Lower leg skin (tissue), 3 donors: ENCODE data around the gene SLC47A2.

Source experiments
- CTCF ChIP-seq, 3 donors: fragments of 450-650 bp; IDR thresholded peaks; one replicate each; pipeline ENCODE4 v1.5.1; 2016; ENCODE audit warnings: antibody characterized with exemption in 3 of 3, mild to moderate bottlenecking in 3 of 3, moderate library complexity in 2 of 3
- POLR2A ChIP-seq, 2 donors: fragments of 450-650 bp; IDR thresholded peaks; one replicate each; pipeline ENCODE4 v1.6.1; 2016 to 2017; ENCODE audit warnings: antibody characterized with exemption in 2 of 2, mild to moderate bottlenecking in 1 of 2, moderate library complexity in 1 of 2

- no peak for TF ChIP-seq CTCF (IDR thresholded peaks at IDR 0.05)
- TF ChIP-seq POLR2A (IDR thresholded peaks at IDR 0.05), result no peak
These were observed 612 bp upstream of the SLC47A2 start for GRCh38 chr17:19717031-19717360.
